AG08396 (cell line): ENCODE results near the gene AHI1.
"Not testable (repeated sequence)": the region's sequence is repeated elsewhere in the genome, so short reads cannot be mapped to it uniquely, and the experiment has no call there.

Experiments
- DNase-seq: peaks from one replicate; pipeline ENCODE4 v3.0.0; 2012; ENCODE audit warnings: low spot score, mixed read lengths

Gene AHI1

DNA sequence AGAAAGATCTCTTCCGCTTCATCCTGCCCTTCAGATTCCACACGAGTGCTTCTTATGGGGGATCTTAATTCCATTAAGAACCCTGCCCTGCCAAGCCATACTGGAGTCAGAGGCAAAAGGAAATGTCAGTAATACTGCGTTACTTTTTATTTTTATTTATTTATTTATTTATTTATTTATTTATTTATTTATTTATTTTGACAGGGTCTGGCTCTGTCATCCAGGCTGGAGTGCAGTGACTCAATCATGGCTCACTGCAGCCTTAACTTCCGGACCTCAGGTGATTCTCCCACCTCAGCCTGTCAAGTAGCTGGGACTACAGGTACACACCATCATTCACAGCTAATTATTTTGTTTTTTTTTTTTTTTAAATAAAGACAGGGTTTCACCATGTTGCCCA, 236.9 kb downstream of the AHI1 start:
- DNase-seq = no peak

DNA sequence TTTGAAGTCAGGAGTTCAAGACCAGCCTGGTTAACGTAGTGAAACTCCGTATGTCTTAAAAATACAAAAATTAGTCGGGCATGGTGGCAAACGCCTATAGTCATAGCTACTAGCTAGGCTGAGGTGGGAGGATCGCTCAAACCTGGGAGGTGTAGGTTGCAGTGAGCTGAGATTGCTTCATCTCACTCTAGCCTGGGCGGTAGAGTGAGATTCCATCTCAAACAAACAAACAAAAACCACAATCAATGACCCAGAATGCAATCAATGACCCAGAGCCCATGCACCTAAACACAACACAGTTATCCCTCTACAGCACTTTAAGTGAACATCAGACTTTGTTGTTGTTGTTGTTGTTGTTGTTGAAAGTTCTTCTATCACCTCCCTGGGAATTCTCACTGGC, 238.6 kb downstream of the AHI1 start:
- DNase-seq = no peak

DNA sequence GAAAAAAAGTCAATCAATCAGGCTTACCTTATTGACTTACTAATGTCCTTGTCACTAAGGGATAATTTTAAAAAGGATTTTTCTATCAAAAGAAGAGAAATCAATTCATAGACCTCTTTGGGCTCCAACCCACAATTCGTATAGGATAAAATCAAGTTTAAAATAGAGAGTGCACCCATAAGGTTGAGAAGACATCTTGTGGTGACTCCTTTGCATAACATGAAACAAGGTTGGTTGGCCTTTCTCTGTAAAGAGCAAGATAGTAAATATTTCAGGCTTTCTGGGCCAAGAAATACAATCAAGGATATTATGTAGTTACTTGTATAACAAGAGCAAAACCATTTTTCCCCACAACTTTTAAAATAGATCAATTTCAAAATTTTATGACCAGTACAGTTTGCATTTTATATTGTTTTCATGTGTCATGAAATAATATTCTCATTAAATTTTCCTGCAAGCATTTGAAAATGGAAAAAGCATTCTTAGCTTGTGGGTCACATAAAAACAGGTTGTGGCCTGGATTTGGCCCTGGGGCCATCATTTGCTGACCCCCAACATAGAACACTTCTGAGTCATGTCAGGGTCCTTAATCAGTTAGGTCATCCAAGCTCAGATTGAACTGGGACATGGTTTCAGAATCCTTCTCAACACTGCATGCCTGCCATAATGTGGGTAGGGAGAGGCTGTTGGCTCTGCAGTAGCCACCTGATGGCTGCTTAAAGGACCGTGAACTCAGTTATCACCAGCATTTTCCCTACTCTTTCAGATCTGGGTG, 239.7 kb downstream of the AHI1 start:
- no peak for DNase-seq

DNA sequence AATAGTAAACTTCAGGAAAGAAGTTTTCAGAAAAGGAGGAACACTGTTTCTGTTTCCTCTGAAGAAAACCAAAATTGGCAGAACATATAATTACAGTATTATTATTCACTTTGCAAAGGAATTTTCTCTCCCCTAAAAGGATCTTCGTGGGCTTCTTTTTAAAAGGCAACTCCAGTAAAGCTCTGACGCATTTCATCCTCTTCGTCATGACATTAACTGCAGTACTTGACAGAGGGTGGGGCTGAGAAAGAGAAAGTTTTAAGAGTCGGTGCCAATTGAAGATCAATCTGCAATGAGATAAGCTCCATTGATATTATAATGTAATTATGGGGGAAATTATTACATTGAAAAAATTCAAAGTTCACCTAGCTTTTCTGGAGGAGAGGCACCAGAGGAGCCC, 240.7 kb downstream of the AHI1 start:
- DNase-seq = no peak

DNA sequence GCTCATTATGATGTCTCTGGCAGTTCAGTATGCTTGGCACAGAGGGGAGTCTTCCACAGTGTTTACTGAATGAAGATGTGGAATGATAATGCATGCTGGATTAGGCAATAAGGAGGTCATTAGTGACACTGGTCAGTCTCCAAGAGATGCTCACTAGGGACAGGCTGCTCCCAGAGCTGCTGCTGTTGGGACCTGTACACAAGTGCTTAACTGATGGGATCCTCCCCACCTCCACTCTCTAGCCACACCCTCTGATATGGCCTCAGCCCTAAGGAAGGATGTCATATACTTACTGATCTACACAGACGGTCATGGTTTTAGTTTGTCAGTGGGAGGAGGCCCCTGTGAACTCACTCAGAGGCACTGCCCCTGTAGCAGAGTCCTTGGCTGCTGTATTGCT, 243.1 kb downstream of the AHI1 start:
- no peak for DNase-seq

DNA sequence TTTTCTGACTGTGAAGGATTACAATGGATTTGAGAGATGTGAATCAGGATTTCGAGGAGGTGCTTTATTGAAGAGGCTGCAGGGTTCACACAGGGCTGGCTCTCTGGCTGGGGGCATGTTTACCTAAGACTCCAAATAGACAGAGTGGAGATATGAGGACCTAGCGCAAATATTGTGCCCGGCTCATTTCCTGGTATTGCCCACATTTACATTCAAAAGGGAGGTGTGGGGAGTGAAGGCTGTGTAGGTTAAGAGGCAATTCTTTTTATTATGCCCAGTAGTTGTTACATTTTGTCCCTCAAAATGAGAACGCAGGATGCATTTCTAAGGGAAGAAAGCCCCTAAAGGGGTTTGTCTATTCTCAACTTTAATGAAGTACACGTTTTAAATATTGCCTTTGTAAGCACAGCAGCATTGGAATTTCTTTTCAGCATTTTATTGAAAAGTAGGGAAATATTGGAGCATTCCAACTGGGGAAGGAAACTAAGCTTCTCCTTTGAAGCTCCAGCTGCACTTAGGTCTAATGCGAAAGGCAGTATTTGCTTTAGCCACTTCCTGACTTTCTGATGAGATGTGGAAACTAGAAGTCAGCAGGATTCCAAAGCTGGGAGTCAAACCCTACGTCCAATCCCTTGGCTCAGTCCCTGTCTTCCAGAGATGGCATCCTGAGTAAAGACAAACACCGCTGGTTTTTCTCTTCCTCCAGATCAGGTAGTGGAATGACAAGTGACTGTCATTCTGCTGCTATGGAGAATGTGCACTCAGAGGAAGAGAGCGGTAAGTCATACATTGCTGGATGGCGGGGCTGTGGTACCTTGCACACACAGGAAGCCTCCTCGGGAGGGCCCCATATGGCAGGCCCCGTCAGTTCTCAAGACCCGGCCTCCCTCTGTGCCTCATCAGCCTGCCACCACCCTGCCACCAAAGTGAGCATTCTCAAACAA, 245.8 kb downstream of the AHI1 start:
- no peak for DNase-seq

DNA sequence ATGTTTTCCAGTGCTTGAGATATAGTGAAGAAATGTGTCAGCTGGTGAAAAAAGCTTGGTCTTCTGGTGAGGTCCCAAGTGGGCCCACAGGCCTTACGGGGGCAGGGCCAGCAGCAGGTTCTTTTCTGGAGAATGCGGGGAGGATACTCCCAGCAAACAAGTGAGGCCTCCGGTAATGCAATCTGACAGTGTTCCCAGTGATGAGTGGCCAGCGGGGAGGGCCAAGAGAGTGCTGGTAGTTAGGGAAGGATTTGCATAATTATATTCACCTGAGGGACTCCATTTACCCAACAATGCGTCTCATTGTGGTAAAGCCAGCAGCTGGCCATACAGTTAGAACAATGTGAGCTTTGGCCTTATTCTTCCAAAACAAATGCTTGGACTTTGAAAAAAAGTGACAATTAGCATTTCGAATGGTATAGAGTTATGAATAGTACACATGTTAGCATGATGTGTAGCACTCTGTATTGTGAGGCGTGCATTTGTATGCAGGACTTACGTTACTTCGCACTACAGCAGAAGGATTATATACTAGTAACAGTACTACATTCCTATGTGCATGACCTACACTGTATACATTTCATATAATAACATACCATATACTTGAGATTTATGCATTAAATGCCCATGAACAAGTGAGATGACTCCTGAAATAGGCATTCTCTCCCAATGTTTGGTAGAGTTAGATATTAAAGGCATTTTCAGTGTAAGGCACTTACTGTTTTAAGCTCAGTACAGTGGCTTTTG, 246.6 kb downstream of the AHI1 start:
- DNase-seq = no peak

DNA sequence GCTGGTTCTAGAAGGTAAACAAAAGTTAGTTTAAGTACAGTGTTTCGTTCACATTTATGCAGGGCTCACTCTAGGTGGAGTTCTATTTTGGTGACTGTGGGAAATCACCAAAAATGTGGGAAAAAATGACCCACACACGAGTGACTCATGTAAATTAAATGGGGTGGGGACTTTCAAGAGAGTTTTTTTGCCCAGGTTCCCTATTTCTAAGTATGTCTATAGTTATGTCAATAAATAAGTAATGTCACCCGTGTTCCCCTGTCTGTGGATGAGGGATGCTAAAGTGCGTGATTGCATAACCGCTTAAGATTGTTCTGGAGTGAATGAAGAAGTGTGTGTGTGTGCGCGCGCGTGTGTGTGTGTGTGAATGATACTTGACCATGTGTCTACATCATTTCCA, 247.3 kb downstream of the AHI1 start:
- no peak for DNase-seq

DNA sequence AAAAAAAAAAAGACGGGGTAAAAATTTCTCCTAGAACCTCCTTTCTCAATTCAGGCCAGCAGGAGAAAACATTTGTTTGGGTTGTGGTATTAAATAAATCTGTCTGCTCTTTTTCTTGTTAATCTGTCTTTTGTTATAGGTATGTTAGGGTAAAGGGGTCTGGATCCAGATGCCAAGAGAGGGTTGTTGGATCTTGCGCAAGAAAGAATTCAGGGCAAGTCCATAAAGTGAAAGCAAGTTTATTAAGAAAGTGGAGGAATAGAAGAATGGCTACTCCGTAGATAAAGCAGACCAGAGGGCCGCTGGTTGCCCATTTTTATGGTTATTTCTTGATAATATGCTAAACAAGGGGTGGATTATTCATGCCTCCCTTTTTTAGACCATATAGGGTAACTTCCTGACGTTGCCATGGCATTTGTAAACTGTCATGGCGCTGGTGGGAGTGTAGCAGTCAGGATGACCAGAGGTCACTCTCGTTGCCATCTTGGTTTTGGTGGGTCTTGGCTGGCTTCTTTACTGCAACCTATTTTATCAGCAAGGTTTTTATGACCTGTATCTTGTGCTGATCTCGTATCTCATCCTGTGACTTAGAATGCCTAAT, 251.0 kb downstream of the AHI1 start:
- DNase-seq = not testable (repeated sequence)

DNA sequence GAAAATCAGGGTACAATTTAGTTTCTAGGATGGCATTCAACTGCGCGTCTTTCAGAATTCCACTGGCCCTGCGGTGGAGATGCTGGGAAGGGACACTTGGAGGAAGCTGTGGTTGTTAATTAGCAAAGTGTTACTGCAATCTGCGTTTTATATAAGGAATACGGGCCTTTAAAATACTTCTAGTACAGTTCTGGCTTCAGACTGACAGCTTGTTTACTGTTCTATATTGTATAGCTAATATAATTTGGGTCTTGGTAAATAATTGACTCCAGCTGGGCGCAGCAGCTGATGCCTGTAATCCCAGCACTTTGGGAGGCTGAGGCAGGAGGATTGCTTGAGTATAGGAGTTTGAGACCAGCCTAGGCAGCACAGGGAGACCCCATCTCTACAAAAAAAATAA, 252.7 kb downstream of the AHI1 start:
- DNase-seq = no peak

DNA sequence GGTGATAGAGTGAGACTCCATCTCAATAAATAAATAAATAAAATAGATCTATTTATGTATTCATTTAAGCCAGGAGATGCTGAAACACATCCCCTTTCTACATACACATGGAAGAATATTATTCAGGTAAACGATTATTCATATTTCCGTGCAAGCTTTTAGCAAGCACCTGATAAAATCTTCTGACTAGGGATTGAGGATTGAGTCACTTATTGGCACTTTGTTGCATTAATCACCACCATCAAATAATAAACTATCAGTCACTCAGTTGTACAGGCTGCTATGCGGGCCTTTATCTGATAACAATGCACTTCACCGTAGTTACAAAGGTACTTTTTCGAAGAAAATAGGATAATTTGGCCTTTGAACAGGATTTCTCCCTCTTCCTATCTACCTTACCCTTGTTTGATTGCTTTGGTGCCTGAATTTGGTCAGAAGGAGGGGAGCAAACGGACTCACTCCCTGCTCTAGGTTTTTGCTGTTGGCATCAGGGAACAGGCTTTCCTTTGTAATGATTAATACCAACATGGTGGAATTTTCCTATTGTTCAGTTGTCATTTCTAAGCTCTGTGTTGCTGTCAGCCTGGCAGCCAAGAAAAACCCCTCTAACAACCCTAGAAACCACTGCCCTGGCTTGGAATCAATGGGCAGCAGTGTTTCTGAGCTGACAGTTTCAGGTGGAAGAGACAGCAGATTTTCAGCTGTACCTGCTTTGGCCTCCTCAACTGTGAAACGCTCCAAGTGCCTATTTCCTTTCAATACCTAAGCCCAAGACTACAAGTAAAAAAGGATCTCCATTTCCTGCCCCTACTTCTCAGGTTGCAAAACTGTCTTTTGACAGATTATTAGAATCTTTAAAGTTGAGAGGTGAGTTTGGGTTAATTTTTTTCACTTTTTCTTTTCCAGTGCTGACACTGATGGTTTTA, 253.4 kb downstream of the AHI1 start:
- no peak for DNase-seq

DNA sequence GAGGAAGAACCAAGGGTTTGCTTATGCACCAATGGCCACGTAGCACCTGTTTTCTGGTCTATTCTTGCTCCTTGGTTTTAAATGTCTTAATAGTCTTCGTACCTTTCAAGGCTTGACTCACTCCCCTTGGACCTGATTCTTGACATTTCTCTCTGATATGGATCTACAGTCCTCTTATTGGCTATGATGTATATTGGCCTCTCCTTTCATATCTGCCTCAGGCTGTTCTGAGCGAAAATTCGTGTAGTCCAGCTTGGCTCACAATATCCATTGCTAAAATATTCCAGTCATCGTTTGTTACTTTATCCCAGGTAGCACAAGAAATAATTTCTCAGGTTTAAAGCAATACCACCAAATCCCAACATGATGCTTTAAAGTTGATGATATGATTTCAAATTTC, 256.8 kb downstream of the AHI1 start:
- no peak for DNase-seq

DNA sequence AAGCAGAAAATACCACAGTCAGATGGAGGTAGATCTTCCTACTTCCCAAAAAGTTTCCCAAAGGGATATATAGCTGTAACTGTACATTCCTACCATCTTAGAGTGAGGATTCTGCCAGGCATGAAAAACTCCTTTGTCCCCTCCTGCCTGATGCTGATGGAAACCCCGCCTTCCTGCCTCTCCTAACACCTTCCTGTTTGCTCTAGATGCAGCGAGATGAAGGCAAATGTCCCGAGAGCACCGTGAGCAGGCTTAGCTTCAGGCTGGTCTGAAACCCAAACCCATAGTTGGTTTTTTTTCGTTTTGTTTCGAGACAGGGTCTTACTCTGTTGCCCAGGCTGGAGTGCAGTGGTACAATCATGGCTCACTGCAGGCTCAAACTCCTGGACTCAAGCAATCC, 260.8 kb downstream of the AHI1 start:
- DNase-seq = no peak

DNA sequence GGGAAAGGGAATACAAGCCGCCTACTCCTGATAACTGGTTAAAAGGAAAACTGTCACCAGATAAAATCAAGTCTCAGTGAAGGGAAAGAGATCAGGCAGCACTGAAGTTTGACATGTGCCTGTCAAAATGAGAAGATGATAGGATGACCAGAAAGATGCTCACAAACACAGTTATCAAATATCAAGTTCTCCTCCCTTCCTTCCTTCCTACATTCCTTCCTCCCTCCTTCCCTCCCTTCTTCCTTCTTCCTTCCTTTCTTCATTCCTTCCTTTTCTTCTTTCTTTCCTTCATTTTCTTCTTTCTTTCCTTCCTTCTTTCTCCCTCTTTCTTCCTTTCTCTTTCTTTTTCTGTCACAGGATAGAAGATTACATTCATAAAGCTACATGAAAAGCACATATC, 261.2 kb downstream of the AHI1 start:
- DNase-seq = no peak

DNA sequence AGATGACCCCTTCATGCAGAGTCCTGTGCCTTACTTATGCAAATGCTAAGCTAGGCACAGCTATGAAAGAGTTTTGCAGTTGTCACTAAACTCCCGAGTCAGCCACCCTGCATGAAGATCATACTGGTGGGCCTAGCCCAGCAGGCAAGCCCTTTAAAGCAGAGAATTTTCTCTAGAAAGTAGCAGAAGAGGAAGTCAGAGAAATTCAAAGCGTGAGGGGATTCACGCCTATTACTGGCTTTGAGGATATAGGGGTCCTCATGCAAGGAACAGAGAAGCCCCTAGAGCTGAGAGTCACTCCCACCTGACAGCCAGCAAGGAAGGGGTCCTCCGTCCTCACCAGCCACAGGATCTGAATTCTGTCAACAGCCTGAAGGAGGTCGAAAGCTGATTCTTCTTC, 261.8 kb downstream of the AHI1 start:
- DNase-seq = no peak

DNA sequence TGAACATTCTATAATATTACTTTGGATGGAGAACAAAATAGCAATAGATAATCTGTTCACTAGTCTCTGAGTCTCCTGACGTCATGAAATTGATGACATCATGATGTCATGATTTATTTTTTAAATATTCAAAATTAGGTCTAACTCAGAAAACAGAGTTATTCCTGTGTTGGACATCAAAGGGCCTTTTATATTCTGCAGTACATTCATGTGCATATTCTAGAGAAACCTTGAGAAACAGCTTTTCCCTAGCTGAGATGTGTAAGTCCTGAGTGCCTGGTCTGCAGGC, 263.1 kb downstream of the AHI1 start:
- no peak for DNase-seq

DNA sequence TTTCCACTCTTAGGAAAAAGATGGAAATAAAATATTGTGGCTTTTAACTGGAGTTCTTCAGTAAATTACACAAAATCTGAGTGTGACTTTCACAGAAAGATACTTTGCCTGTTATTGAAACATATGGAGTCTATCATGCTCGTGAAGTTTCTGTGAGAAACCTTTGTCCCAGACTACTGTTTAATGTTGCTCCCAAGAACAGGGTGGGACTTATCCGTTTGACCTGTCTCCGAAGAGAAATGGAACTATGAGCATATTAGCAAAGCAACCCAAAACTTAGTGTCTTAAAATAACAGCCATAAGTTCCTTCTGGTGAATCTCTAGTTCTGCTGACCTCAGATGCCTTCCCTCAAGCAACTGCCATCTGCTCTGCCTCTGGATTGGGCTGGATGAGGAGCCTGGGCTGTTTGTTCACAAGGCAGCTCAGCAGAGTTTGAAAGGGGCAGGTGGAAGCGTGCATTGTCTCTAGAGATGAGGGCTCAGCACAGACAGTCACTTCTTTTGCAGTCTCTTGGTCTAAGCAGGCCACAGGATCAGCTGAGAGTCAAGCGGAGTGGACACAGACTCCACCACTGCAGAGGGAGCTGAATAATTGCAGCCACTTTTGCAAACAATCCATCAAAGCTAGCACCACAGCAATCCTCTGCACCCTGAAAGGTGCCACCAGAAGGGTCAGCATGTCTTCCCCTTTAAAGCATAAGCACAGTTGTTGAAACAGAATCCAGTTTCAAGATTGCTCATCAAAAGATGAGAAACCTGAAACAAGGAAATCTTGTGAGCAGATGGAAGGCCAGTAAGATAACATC, 263.7 kb downstream of the AHI1 start:
- DNase-seq = no peak
